Breast epithelium (tissue), 3 donors: ENCODE results near the gene ARHGAP8.

Experiments used
- POLR2A ChIP-seq: fragments of 450-650 bp; IDR thresholded peaks from one replicate; pipeline ENCODE4 v1.6.1; 2016; ENCODE audit warnings: antibody characterized with exemption, mild to moderate bottlenecking, moderate library complexity
- TF ChIP-seq, protein P1 (sequence below), 3 donors: fragments of 450-650 bp; IDR thresholded peaks; one replicate each; pipeline ENCODE4 v1.5.1; 2016 to 2017; ENCODE audit warnings: antibody characterized with exemption in 3 of 3, mild to moderate bottlenecking in 3 of 3, moderate library complexity in 3 of 3

DNA sequence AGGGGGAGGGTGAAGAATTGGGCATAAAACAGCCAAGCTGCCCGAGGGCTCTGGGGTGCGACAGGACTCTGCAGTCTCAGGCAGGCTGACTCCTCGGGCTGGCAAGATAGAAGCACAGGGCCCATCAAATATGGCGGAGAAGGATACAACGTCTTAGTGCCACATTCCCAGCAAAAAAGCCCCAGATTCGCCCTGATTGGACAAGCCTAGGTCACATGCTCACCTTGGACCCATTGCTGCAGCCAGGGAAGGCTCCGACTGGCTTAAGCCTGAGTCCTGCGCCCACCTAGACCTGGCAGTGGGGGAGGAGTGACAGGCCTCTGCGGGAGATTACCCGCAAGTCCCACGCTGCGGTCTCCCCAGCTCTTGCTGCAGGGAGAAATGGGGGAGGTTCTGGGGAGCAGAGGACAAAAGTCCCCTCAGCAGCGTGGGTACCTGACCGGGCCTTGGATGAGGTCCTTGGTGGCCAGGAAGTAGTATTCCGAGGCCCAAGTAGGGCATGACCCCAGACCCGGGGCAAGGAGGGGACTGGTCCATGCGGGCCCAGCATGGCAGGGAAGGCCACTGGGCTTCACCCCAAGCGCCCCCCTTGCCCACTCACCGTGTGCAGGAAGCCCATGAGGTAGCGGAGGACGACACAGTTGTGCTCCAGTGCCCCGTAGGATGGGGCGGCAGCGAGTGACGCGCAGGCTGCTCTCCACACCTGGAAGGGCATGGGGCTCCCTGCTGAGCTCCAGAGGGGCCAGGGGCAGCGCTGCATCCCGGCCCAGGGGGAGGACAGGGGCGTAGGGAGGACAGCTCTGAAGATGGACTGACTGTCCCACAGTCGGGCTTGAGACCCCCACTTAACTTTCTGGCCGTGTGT, 113.0 kb downstream of the ARHGAP8 start:
- TF ChIP-seq, protein P1, sequence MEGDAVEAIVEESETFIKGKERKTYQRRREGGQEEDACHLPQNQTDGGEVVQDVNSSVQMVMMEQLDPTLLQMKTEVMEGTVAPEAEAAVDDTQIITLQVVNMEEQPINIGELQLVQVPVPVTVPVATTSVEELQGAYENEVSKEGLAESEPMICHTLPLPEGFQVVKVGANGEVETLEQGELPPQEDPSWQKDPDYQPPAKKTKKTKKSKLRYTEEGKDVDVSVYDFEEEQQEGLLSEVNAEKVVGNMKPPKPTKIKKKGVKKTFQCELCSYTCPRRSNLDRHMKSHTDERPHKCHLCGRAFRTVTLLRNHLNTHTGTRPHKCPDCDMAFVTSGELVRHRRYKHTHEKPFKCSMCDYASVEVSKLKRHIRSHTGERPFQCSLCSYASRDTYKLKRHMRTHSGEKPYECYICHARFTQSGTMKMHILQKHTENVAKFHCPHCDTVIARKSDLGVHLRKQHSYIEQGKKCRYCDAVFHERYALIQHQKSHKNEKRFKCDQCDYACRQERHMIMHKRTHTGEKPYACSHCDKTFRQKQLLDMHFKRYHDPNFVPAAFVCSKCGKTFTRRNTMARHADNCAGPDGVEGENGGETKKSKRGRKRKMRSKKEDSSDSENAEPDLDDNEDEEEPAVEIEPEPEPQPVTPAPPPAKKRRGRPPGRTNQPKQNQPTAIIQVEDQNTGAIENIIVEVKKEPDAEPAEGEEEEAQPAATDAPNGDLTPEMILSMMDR (IDR thresholded peaks at IDR 0.05) = no peak
- no peak for TF ChIP-seq POLR2A
